ENCODE data around the gene ACOX3.

The ACOX3 gene

DNA sequence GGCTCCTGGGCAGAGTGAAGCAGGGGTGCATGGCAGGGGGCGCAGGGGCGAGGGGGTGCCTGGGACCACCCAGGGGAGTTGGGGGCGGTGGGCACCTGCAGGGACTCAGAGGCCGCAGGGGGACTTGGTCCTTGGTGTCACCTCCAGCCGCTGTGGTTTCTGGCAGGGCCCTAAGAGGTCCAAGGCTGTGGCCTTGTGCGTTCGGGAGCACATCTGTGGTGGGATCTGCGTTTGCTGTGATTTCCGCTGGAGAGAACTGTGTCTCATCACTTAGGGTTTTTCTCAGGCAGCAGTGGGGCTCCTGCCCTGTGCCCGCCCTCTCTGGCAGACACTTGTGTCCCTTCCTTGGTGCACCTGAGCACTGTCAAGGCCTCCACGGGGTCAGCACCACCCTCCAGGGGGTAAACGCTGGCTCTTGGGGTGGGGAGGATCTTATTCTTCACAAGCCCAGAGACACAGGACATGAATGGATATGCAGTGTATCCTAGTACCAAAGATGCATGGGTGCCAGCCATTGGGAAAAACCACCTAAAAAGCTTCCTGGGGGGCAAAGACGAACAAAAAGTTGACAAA is 66.5 kb downstream of the ACOX3 start:
- no peak overlapping the region for H3K4me3 ChIP-seq (ENCODE audit: low read depth, low read length)
- no peak for DNase-seq (ENCODE audit: low read depth)
- TF ChIP-seq, protein P1, sequence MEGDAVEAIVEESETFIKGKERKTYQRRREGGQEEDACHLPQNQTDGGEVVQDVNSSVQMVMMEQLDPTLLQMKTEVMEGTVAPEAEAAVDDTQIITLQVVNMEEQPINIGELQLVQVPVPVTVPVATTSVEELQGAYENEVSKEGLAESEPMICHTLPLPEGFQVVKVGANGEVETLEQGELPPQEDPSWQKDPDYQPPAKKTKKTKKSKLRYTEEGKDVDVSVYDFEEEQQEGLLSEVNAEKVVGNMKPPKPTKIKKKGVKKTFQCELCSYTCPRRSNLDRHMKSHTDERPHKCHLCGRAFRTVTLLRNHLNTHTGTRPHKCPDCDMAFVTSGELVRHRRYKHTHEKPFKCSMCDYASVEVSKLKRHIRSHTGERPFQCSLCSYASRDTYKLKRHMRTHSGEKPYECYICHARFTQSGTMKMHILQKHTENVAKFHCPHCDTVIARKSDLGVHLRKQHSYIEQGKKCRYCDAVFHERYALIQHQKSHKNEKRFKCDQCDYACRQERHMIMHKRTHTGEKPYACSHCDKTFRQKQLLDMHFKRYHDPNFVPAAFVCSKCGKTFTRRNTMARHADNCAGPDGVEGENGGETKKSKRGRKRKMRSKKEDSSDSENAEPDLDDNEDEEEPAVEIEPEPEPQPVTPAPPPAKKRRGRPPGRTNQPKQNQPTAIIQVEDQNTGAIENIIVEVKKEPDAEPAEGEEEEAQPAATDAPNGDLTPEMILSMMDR (IDR thresholded peaks at IDR 0.05; ENCODE audit: low read depth, low read length, missing control alignments): no peak

DNA sequence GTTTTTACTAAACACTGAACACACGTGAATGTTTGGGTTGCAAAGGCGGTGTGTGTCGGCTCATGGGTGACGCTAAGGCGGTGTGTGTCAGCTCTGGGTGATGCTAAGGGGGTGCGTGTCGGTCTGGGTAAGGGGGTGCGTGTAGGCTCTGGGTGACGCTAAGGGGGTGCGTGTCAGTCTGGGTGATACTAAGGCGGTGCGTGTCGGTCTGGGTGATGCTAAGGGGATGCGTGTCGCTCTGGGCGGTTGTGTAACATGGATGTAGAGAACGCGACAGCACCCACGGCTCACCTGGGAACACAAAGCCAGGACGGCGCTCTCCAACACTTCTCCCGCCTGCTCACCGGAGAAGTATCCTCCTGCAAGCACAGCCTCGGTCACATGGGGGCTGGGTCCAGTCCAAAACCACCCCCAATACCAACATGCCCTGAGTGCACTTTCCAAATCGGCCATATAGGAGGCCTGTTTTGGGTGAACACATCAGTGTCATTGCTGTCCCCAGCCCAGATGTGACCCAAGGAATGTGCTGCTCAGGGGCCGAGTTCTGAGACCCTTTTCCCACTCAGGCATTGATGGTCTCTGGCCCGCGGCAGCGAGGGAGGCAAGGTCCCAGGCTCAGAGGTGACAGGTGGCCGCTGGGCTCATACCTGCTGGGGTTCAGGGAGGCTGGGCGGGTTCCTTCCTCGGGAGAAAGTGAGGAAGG is 67.1 kb downstream of the ACOX3 start:
- DNase-seq (ENCODE audit: low read depth): no peak

DNA sequence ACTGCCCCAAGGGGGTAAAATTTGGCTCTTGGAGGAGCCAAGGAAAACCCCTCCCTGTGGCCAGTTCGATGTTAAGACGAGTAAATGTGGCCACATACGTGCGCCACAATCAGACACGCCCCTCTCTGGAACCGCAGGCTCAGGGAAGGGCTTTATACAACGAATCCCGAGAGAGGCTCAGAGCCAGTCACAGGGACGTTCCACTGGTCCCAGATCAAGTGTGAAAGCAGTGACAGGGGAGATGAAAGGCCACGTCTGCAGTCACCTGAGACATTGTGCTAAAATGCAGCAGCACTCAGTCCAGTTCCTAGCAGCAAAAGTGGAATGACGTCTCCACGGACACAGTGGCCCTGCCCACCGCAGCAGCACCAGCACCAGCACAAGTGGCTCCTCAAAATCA is 68.0 kb downstream of the ACOX3 start:
- no peak overlapping the region for H3K4me3 ChIP-seq (ENCODE audit: low read depth, low read length)
- TF ChIP-seq, protein P1 (IDR thresholded peaks at IDR 0.05; ENCODE audit: low read depth, low read length, missing control alignments): no peak
- no peak for DNase-seq (ENCODE audit: low read depth)

More for the DNA sequence above, 67.1 kb downstream of the ACOX3 start:
- no peak overlapping the region for H3K4me3 ChIP-seq (ENCODE audit: low read depth, low read length)
- TF ChIP-seq, protein P1 (IDR thresholded peaks at IDR 0.05; ENCODE audit: low read depth, low read length, missing control alignments): no peak

DNA sequence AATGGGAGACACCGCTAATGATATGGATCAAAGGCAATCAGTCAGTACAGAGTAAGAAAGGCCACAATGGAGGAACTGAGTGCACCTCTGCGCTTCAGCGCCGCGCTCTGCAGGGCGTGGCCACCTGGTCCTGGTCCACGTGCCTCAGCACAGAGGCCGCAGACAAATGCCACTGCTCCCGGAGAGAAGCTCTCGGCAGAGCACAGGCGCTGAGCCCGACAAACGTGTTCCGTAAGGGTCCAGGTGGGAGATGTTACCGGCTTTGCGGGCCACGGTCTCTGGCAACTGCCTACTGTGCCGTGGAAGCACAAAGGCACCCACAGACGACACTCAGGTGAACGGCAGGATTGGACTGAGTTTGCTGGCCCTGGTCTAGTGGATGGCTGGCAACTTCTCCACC is 68.9 kb downstream of the ACOX3 start:
- TF ChIP-seq, protein P1 (IDR thresholded peaks at IDR 0.05; ENCODE audit: low read depth, low read length, missing control alignments): no peak
- no peak for DNase-seq (ENCODE audit: low read depth)
- no peak overlapping the region for H3K4me3 ChIP-seq (ENCODE audit: low read depth, low read length)

DNA sequence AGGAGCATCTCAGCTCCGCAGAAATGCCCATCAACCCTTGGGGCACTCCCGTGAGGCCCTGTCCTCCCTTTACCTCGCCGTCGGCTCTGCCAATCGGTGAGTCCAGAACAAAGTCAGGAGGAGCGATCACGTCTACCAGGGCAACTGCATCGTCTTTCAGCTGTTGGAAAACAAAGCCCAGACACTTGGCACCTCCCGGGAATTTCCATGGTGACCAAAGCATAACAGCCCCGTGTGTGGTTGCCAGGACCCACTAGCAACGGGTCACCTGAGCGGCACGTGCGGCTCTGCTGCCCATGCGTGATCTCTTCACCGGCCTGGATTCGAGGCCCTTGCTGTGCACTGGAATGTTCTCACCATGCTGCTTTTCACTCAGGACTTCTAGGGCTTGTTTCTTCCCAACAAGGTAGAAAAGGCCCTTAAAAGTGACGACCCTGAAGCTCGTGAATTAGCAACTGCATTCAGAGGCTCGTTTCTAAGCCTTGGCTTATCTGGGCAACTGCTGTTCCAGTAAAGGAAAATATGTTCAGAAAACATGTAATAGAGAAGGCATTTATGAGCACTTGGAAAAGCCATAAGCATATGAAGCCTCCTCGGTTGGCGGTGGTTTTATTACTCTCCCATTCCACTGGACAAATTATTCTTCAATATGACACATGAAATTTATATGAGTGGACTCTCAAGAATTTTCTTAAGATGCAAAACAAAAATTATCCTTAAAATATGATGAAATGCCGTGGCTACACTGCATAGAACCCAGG is 69.5 kb downstream of the ACOX3 start:
- no peak for DNase-seq (ENCODE audit: low read depth)
- TF ChIP-seq, protein P1 (IDR thresholded peaks at IDR 0.05; ENCODE audit: low read depth, low read length, missing control alignments): no peak
- H3K4me3 ChIP-seq (ENCODE audit: low read depth, low read length): no peak overlapping the region

DNA sequence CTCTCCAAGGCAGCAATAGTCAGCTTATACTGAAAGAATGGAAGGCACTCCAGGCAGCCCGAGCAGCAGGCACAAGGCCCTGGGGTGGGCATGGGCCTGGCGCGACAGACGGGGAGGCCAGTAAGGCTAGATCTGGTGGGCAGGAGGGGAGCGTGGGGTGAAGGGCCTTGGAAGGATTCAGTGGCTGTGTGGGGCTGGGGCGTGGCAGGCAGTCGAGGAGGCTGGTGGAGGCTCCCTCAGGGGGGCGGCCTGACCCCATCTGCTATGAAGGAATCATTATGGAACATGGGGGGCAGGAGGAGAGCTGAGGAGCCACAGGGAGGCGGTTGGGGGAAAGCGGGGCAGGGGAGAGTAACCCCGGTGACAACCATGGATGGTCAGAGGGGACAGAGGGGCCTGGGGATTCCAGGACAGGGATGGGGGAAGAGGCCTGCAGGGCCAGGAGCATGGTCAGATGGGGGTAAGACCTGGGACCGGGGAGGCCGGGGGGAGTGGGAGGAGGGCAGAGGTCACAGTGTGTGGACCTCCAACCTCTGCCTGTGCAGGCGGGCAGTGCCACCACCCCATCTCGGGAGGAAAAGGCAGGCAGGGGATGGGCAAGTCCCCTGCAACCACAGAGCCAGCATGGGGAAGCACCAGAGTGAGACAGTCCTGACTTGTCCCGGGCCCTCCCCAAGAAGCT is 70.3 kb downstream of the ACOX3 start:
- TF ChIP-seq, protein P1 (IDR thresholded peaks at IDR 0.05; ENCODE audit: low read depth, low read length, missing control alignments): no peak
- no peak overlapping the region for H3K4me3 ChIP-seq (ENCODE audit: low read depth, low read length)
- no peak for DNase-seq (ENCODE audit: low read depth)
